Measurements from ENCODE around the gene FAM72C. TPM values are rescaled to one million over a fixed set of nuclear protein-coding genes. Genes with fewer than 3 reads are reported as not detected.
"Not testable (repeated sequence)": the region's sequence is repeated elsewhere in the genome, so short reads cannot be mapped to it uniquely, and the experiment has no call there.

The FAM72C gene
- total RNA-seq, 2 donors from 2014 or later: 0.19 TPM; not detected in 1

DNA sequence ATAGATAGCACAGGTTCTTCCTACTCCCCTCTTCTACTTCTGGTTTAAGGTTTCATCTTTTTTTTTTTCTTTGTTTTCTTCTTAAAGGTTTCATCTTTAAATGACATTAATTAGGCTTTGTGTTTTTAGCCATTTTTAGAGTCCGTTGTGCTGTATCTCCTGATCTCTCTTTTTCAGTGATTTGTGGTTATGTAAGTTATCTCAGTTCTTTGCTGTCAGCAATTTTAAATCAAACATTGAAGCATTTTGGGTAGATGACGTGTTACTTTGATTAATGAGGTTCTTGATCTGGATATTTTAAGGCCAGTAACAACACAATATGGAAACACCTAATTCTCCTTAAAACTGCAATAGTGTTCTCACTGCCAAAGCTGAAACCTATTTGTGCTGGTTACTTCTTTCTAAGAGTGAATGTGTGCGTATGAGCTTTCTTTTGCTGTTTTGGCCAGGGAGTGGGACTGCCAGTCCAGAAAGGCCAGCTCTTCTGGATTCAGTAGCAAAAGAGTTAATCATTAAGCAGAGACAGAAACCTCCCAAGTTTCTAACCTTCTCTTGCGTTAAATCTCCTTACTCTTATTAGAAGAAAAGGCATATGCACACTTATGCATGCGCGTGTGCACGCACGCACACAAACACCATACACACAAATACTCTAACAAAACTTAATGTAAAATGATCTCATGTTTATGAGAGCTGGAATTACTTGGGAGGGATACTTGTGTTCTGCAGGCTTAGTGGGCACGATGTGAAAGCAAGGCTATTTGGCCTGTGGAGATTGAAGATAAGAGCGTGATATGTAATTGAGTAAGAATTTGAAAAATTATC is 17.0 kb upstream of the FAM72C start:
- DNase-seq (ENCODE audit: low spot score); intact Hi-C loops (cut with DNase I): not testable (repeated sequence)

DNA sequence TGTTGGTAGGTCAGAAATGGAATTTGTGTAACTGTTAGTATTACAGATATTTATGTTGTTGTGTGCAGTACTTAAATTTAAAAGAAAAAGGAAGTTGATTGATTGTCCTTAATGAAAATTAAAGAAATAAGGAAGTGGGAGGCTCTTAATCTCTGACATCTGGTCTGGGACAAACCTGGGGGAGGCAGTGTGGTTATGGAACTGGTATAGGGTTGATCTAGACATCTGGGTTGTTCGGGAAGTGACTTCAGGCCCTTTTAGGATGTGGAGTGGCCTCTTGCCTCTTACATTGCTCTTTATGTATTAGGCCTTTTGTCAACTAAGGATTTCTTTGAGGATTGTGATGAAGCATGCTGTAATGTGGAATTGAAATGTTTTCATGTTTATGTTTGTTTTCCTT is 16.1 kb upstream of the FAM72C start:
- intact Hi-C loops (cut with DNase I); DNase-seq (ENCODE audit: low spot score): not testable (repeated sequence)

DNA sequence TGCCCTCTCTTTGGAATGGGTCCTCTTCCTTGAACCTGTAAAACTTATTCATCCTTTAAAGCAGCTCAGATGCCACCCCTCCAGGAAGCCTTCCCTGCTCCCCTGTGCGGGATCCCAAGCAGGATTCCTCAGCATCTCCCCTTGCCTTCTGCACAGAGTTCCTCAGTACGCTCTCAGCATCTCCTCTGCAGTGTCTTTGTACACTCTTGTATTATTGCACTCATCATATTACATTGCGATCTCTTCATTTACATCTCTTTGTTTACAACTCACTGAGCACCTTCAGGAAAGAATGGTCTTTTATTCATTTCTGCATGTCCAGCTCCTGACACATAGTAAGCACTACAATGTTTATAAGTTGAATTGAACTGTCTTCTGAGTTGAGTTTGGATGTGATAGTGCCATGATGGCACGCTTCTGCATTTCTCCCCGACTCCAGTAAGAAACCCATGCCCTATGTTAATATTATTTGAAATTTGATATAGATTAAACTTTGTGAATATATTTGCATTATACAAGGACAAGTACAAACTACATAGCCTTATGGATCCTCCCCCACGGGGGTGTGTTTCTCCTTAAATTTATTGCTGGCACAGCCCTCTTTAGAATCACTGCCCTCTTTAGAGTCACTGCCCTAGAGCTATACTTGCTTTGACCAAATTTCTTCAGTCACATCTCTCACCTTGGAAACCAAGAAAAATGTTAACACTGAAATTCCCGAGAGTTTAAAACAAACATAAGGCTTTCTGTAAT is 13.1 kb upstream of the FAM72C start:
- DNase-seq (ENCODE audit: low spot score); intact Hi-C loops (cut with DNase I): not testable (repeated sequence)

DNA sequence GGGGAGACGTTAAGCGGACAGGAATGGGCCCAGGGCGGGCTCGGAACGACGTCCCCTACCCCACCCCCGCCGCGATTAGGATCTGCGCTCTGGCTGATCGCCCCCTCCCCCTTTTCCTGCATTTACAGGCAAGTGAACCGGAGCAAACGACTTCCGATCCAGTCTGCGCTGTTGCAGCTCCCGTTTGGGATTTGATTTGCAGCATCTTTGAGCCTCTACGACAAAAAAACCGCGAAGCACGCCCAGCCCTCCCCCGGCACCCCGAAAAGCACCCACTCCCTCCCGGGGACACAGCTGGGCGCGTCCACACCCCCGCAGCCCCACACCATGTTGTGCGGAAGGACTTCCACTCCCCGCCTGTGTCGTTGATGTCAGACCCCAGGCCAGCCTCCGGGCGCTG is 2.6 kb upstream of the FAM72C start:
- intact Hi-C loops (cut with DNase I): not testable (repeated sequence)
- peak; percentile 14 for DNase-seq (ENCODE audit: low spot score)

DNA sequence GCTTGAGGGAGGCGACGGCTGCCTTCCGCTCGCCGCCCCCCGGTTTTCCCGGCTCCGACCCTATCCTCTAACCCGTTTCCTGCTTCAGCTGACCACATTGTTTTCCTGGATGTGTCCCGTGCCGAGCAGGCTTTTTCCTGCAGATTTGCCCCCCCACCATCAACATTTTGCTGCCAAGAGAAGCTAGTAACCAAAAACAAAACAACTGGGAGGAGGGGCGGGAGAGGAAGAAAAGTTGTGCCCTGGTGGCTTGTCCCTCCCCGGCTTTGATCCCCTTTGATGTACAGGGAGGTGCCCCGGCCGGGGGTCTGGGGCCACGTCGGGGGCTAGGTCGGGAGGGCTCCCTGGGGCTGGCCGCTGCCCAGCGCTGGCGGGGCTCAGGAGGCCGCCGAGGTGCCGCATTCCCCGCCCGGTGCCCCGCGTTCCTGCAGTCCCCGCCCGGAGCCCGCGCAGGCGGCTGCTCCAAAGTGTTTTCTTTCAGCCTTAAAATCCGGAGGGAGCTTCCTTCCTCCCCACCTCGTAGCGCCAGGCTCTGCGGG is 2.2 kb upstream of the FAM72C start:
- intact Hi-C loops (cut with DNase I): not testable (repeated sequence)
- DNase-seq (ENCODE audit: low spot score): peak; percentile 7

DNA sequence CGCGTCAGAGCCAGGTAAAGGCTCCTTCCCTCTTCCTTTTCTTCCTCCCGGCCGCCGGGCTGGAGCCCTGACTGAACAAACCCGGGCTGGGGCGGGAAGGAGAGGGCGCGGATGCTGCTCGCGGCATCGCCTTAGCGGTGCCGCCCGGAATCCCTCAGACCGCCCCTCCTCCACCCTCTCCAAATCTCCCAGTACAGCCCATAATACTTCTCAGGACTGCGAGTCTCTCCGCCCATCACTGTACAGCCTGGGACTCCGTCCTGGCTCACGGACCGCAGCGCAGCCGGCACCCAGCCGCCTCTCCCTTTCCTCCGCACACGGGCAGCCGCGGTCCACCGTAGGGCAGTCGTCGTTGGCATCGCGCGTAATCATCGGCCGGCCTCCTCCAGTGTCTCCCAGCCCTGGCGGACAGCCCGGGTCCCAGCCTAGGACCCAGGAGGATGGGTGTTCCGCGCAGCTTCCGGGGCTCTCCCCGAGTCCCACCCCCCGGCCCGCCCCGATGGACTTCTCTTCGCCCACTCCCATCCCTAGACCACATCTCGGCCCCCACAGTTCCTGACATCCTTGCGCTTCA is 1.1 kb upstream of the FAM72C start:
- DNase-seq (ENCODE audit: low spot score); intact Hi-C loops (cut with DNase I): not testable (repeated sequence)

DNA sequence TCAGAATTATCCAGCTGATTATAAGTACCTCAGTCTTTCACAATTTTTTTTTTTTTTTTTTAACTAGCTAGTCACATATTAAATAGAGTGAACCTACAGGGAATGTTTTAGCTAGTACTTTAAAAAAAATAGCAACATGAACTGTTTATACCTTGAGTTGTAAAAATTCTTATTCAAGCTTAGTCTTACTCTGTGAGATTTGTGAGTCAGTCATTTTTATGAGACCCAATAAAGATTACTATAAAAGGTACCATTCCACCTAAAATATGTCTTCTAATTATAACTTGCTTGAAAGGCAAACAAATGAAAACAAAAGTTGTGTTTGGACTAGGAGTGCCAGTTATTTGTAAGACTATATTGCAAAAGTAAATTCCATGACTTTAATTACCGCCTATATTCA is 5.9 kb downstream of the FAM72C start:
- intact Hi-C loops (cut with DNase I); DNase-seq (ENCODE audit: low spot score): not testable (repeated sequence)

DNA sequence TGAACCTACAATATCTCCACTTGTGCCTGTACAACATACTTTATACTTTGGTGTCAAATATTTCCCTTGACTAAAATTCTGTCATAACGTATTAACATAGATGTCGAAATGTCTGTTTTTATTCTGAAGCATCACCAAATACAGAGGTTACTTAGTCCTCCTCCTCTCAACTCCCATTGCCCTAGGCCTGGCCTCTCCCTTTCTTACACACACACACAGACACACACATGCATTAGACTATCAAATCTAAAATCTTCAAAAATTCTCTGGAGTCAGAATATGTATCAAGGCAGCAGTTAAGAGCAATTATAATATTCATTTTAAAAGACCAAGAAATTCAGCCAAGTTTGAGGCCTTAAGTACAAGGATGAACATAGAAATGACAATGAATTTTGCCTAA is 7.5 kb downstream of the FAM72C start:
- intact Hi-C loops (cut with DNase I); DNase-seq (ENCODE audit: low spot score): not testable (repeated sequence)

DNA sequence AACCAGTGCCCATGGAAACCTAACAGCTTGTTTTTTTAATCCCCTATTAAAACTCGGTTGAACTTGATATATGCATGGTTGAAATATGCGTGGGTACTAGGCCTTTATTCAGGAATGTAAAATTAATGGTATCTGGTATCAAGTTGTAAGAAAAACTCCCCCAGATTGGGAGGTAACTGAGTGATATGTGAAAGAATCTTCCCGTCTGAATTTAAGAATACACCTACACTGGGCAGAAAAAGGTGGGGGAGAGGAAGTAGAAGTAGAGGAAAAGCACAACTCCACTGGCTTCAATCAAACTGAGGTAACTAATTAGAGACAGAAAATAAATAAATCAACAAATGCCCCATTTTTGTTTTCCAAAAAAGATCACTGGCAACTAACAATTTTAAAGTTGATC is 15.9 kb downstream of the FAM72C start:
- DNase-seq (ENCODE audit: low spot score); intact Hi-C loops (cut with DNase I): not testable (repeated sequence)

DNA sequence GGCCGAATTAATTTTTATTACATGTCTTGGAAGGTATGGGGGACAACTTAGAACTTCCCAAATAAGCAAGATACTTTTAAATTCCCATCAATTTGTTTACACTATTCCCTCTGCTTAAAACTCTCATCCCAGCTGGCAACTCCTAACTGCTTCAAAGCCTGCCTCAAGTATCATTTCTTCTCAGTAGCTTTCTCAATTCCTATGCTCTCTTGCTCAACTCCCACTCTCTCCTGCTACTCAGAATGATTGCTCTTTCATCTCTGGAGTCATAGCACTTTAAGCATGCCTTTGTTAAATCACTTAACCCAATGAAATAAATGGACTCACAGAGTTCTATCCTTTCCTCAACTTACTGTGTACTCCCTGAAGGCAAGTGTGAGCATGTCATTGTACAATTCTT is 18.9 kb downstream of the FAM72C start:
- intact Hi-C loops (cut with DNase I): not testable (repeated sequence)

DNA sequence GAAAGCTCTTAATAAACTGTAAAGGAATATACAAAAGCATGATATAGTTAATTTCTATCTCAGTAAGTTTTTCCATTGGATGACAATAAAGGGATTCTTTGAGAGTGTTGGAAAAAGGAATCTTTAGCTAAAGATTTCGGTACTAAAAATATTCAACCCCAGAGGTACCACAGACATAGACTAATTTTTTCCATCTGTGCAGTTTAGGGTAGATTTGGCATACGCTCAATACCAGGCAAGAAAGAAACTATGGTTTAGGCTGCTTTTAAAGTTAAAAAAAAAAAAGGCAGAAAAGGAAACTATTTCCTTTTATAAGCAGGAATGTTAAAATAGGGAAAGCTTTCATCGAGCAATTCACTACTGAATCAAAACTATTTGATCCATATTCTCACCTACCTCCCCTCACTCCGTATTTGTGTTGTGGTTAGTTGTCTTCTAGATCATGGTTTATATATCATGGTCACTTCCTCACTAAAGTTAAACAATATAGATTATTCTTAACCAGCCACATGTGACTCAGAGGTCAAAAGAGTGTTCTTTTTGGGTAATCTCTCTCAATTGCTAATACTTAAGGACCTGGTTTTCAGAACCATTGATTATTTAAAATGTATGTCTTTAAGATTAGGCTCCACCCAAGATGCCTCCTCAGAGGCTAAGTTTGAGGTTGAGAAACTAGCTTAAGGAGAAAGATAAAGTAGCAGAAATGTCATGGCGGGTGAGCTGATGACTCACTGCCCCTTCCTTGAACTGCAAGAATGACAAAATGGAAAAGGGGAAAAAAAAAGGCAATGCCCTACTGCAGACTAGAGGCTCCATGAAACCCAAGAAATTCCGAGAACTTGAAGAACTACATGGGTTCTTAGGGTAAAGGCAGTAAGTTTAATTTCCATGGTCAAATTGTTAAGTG is 20.0 kb downstream of the FAM72C start:
- DNase-seq (ENCODE audit: low spot score); intact Hi-C loops (cut with DNase I): not testable (repeated sequence)

More for the DNA sequence above, 18.9 kb downstream of the FAM72C start:
- DNase-seq (ENCODE audit: low spot score): not testable (repeated sequence)

DNA sequence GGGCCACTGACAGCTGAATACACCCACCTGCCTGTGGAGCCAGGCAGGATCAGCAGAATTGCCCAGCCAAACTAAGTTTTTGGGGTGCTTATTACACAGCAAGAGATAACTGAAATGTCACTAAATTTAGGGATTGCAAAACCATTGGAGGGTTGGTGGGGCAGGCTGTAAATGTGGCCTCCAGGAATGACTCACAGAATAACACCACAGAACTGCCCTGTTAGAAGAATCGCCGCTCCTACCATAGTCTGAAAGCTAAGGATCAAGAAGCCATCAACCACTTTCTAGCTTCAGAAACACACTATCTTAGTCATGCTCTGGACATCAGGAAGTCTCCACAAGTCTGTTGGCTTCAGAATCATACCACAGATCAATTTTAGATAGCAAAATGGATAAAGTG is 24.0 kb downstream of the FAM72C start:
- intact Hi-C loops (cut with DNase I); DNase-seq (ENCODE audit: low spot score): not testable (repeated sequence)

DNA sequence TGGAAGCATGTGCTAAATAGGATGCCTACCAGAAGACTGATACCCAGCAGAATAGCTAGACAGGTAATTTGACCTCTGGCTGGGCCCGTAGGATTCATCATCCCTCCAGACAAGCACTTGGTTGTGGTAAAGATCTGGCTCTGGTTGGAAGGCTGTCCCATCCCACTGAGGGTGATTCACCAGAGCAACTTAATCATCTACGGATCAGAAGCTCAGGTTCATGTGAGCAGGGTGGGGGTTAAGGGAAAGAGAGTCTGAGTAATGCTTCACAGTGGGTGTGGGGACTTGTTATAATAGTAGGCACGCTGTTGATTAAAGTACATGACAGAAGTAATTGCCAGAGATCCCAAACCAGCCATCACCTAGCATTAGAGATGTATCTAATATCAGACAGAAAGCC is 26.5 kb downstream of the FAM72C start:
- intact Hi-C loops (cut with DNase I); DNase-seq (ENCODE audit: low spot score): not testable (repeated sequence)

DNA sequence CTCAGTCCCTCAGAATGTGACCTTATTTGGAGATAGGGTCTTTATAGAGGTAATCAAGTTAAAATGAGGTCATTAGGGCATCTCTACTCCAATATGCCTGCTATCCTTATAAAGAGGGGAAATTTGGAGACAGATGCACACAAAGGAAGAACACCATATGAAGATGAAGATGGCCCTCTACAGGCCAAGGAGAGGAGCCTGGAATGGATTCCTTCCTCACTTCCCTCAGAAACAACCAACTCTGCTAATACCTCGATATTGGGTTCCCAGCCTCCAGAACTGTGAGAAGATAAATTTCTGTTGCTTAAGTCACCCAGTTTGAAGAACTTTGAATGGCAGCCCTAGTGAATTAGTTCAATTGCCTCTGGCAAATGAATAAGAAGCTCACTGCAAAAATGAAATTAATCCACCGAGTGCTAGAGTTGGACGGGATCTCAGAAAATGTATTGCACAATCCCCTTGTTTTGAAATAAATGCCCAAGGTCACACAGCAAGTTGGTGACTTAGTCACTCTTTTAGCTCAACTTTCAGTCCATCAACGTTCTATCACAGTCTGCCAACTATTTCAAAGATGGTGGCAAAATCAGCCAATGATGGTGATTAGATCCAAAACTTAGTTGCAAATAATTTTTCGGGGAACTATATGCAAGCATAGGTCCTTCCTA is 27.1 kb downstream of the FAM72C start:
- intact Hi-C loops (cut with DNase I): not testable (repeated sequence)

DNA sequence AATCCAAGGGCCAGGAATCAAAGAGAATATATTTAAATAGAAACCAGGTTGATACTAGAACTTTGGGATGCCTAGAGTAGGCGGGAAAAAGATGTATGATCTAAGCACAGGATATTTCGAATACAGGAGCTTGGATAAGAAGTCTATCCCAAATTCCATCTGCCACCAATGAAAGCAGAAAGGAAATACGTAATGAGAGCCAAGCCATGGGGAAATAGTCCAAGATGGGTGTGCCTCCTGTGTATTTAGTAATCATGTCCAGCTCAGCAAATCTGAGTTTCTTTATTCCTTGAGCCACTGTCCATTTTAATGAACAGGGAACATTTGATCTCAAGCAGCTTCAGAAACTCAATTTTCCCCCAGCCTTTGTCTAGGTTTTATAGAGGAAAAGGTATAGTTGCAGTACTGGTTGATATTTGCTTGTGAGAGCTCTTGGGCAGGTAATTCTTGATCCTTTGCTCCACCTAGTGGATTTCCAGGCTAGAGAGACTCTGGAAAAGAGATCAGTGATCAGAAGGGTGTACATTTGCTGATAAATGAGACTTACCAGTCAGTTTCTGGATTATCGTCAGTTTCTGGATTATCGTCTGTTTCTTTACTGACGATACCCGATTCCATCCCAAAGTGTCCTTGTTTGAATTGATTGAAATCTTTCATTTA is 28.3 kb downstream of the FAM72C start:
- intact Hi-C loops (cut with DNase I): not testable (repeated sequence)

More for the DNA sequence above, 27.1 kb downstream of the FAM72C start:
- not testable (repeated sequence) for DNase-seq (ENCODE audit: low spot score)

DNA sequence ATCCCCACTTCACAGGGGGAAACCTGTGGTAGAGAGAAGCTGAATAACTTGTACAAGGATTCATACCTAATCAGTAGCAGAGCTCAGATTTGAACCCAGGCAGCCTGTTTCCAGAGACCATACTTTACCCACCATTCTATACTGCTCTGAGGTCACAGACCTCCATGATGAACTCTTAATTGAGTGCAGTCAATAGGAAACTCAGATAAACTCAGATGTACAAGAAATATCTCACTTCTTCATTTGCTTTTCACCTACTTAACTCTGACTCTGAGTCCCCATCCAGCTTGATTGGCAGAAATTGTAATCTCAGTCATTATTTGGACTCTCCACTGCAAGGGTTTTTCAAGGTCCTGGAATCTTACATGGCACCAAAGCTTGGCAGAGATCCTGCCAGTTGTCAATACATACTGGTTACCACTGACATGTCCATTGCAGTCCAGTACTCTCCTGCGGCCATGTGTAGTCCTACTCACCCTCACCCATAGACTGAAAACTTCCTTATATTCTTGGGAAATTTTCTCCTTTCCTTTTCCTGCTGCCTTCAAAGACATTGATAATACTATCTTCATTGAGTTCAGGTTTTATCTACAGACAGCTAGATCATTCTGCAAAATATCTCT is 29.4 kb downstream of the FAM72C start:
- DNase-seq (ENCODE audit: low spot score); intact Hi-C loops (cut with DNase I): not testable (repeated sequence)

More for the DNA sequence above, 28.3 kb downstream of the FAM72C start:
- DNase-seq (ENCODE audit: low spot score): not testable (repeated sequence)

DNA sequence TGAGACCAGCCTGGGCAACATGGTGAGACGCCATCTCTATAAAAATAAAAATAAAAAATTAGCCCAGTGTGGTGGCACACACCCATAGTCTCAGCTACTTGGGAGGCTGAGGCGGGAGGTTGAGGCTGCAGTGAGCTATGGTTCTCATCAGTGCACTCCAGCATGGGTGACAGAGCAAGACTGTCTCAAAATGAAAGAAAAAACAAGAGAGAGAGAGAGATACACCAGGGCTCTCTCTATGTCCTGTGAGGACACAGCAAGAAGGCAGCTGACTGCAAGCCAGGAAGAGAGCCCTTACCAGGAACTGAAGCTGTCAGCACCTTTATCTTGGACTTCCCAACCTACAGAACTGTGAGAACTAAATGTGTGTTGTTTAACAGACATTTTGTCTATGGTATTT is 32.1 kb downstream of the FAM72C start:
- intact Hi-C loops (cut with DNase I); DNase-seq (ENCODE audit: low spot score): not testable (repeated sequence)
